ENCODE results near the gene ZP1. TPM values are rescaled to one million over a fixed set of nuclear protein-coding genes. Genes with fewer than 3 reads are reported as not detected.

ZP1 gene
- total and polyA plus RNA-seq, 4 donors = not detected

GRCh38 chr11:60858236-60858635 is 9.1 kb upstream of the ZP1 start:
- 90% methylated on average over 8 of the region's 8 CpGs for WGBS
- DNase-seq (ENCODE audit: low spot score) = no peak
- Histone ChIP-seq H3K4me1 (ENCODE audit: control insufficient read depth in 4 of 4, insufficient read depth in 4 of 4, low read length in 3 of 4) (peaks cover 0 to 4% (median 3%) of the 10 kb centered on the region in 4 donors), H3K27ac (ENCODE audit: low read depth in 1 of 2, low read length in 2 of 2) (no peak overlapping the region), H3K27me3 (ENCODE audit: control insufficient read depth in 4 of 4, insufficient read depth in 4 of 4, low read length in 3 of 4) (no peaks in the 10 kb centered on the region), H3K9ac (ENCODE audit: low read depth in 1 of 2, low read length in 2 of 2) (no peak overlapping the region), H3K9me3 (ENCODE audit: control insufficient read depth in 4 of 4, low read length in 3 of 4) (no peaks in the 10 kb centered on the region), H3K4me3 (ENCODE audit: low read depth in 1 of 3, low read length in 3 of 3) (no peak overlapping the region), H3K36me3 (ENCODE audit: control insufficient read depth in 4 of 4, insufficient read depth in 3 of 4, low read depth in 1 of 4, low read length in 3 of 4) (no peaks in the 10 kb centered on the region)
- TF ChIP-seq EGR1 (IDR thresholded peaks at IDR 0.05; ENCODE audit: low read depth in 2 of 2) = no peak
- TF ChIP-seq SP1 (IDR thresholded peaks at IDR 0.05) = no peak
- no peak for TF ChIP-seq TAF1 (conservative IDR thresholded peaks at IDR 0.05)
- TF ChIP-seq FOXA1 (IDR thresholded peaks at IDR 0.05) = no peak
- no peak for TF ChIP-seq HNF4A (conservative IDR thresholded peaks at IDR 0.05)
- no peak for TF ChIP-seq NR2F2 (IDR thresholded peaks at IDR 0.05)
- no peak for TF ChIP-seq FOXA2 (IDR thresholded peaks at IDR 0.05)
- no peak for TF ChIP-seq YY1 (IDR thresholded peaks at IDR 0.05)
- TF ChIP-seq GABPA (IDR thresholded peaks at IDR 0.05 in 1 of 2, conservative IDR thresholded peaks at IDR 0.05 in 1 of 2) = no peak
- TF ChIP-seq RXRA (IDR thresholded peaks at IDR 0.05) = no peak
- no peak for TF ChIP-seq MAX (IDR thresholded peaks at IDR 0.05)
- TF ChIP-seq ZBTB33 (IDR thresholded peaks at IDR 0.05) = no peak
- TF ChIP-seq, protein P1, sequence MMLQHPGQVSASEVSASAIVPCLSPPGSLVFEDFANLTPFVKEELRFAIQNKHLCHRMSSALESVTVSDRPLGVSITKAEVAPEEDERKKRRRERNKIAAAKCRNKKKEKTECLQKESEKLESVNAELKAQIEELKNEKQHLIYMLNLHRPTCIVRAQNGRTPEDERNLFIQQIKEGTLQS (IDR thresholded peaks at IDR 0.05) = no peak

GRCh38 chr11:60858731-60859464 is 8.4 kb upstream of the ZP1 start:
- Histone ChIP-seq H3K36me3 (ENCODE audit: control insufficient read depth in 4 of 4, insufficient read depth in 3 of 4, low read depth in 1 of 4, low read length in 3 of 4) (no peaks in the 10 kb centered on the region), H3K27me3 (ENCODE audit: control insufficient read depth in 4 of 4, insufficient read depth in 4 of 4, low read length in 3 of 4) (no peaks in the 10 kb centered on the region), H3K9me3 (ENCODE audit: control insufficient read depth in 4 of 4, low read length in 3 of 4) (no peaks in the 10 kb centered on the region), H3K27ac (ENCODE audit: low read depth in 1 of 2, low read length in 2 of 2) (no peak overlapping the region), H3K4me3 (ENCODE audit: low read depth in 1 of 3, low read length in 3 of 3) (no peak overlapping the region), H3K9ac (ENCODE audit: low read depth in 1 of 2, low read length in 2 of 2) (no peak overlapping the region), H3K4me1 (ENCODE audit: control insufficient read depth in 4 of 4, insufficient read depth in 4 of 4, low read length in 3 of 4) (peaks cover 0 to 4% (median 3%) of the 10 kb centered on the region in 4 donors)
- no peak for DNase-seq (ENCODE audit: low spot score)
- TF ChIP-seq RXRA (IDR thresholded peaks at IDR 0.05) = no peak
- TF ChIP-seq GABPA (IDR thresholded peaks at IDR 0.05 in 1 of 2, conservative IDR thresholded peaks at IDR 0.05 in 1 of 2) = no peak
- TF ChIP-seq, protein P2, sequence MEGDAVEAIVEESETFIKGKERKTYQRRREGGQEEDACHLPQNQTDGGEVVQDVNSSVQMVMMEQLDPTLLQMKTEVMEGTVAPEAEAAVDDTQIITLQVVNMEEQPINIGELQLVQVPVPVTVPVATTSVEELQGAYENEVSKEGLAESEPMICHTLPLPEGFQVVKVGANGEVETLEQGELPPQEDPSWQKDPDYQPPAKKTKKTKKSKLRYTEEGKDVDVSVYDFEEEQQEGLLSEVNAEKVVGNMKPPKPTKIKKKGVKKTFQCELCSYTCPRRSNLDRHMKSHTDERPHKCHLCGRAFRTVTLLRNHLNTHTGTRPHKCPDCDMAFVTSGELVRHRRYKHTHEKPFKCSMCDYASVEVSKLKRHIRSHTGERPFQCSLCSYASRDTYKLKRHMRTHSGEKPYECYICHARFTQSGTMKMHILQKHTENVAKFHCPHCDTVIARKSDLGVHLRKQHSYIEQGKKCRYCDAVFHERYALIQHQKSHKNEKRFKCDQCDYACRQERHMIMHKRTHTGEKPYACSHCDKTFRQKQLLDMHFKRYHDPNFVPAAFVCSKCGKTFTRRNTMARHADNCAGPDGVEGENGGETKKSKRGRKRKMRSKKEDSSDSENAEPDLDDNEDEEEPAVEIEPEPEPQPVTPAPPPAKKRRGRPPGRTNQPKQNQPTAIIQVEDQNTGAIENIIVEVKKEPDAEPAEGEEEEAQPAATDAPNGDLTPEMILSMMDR (IDR thresholded peaks at IDR 0.05; ENCODE audit: low read depth, low read length, missing input control) = no peak
- no peak for TF ChIP-seq SP1 (IDR thresholded peaks at IDR 0.05)
- TF ChIP-seq MAX (IDR thresholded peaks at IDR 0.05) = no peak
- TF ChIP-seq TAF1 (conservative IDR thresholded peaks at IDR 0.05) = no peak
- TF ChIP-seq, protein P3, sequence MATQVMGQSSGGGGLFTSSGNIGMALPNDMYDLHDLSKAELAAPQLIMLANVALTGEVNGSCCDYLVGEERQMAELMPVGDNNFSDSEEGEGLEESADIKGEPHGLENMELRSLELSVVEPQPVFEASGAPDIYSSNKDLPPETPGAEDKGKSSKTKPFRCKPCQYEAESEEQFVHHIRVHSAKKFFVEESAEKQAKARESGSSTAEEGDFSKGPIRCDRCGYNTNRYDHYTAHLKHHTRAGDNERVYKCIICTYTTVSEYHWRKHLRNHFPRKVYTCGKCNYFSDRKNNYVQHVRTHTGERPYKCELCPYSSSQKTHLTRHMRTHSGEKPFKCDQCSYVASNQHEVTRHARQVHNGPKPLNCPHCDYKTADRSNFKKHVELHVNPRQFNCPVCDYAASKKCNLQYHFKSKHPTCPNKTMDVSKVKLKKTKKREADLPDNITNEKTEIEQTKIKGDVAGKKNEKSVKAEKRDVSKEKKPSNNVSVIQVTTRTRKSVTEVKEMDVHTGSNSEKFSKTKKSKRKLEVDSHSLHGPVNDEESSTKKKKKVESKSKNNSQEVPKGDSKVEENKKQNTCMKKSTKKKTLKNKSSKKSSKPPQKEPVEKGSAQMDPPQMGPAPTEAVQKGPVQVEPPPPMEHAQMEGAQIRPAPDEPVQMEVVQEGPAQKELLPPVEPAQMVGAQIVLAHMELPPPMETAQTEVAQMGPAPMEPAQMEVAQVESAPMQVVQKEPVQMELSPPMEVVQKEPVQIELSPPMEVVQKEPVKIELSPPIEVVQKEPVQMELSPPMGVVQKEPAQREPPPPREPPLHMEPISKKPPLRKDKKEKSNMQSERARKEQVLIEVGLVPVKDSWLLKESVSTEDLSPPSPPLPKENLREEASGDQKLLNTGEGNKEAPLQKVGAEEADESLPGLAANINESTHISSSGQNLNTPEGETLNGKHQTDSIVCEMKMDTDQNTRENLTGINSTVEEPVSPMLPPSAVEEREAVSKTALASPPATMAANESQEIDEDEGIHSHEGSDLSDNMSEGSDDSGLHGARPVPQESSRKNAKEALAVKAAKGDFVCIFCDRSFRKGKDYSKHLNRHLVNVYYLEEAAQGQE (IDR thresholded peaks at IDR 0.05) = no peak
- no peak for TF ChIP-seq FOXA2 (IDR thresholded peaks at IDR 0.05)
- TF ChIP-seq RAD21 (IDR thresholded peaks at IDR 0.05) = no peak
- no peak for TF ChIP-seq ZBTB33 (IDR thresholded peaks at IDR 0.05)
- TF ChIP-seq FOXA1 (IDR thresholded peaks at IDR 0.05) = no peak
- no peak for TF ChIP-seq HNF4A (conservative IDR thresholded peaks at IDR 0.05)
- 88% methylated on average over 4 of the region's 4 CpGs for WGBS

All from liver (tissue), 9 donors.